GM04503 (cell line): Measurements from ENCODE around the gene DLX2.
"Not testable (repeated sequence)": the region's sequence is repeated elsewhere in the genome, so short reads cannot be mapped to it uniquely, and the experiment has no call there.

Experiments
- DNase-seq: peaks from one replicate; pipeline ENCODE4 v3.0.0-alpha.2; 2012; ENCODE audit warnings: low read depth

Gene DLX2

DNA sequence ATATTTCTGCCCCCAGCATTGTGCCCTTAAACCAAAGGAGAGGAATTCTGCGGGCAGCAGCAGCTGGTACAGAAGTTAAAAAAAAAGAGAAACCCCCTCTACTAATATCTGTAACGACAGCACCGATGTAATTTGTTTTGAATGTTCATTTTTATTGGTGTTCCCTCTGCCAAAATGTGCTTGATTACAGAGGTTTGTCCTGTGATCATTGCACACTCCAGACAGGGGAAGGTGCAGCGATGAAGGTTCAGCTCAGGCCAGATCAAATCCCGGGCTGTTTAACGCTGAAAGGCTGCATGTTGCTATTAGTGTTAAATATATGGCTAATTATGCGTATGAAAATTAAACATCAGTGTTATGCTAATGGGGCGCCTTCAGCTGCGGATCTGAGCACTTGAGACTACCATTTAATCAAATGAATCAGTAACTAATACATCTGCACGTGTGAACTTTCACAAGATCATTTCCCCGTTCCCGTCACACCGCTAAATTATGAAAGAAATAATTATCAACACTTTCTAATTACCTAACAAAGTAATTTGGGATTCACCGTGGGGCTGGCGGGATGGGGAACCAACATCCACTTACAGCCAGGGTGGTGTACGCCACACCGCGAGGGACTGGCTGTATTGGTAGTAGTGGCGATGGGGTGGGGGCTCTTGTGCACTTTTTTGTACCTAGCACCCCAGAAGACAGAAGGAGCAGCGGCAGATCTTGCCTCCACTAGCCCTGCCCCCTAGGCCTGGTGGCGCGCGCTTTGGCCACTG, 18.9 kb downstream of the DLX2 start:
- no peak for DNase-seq

DNA sequence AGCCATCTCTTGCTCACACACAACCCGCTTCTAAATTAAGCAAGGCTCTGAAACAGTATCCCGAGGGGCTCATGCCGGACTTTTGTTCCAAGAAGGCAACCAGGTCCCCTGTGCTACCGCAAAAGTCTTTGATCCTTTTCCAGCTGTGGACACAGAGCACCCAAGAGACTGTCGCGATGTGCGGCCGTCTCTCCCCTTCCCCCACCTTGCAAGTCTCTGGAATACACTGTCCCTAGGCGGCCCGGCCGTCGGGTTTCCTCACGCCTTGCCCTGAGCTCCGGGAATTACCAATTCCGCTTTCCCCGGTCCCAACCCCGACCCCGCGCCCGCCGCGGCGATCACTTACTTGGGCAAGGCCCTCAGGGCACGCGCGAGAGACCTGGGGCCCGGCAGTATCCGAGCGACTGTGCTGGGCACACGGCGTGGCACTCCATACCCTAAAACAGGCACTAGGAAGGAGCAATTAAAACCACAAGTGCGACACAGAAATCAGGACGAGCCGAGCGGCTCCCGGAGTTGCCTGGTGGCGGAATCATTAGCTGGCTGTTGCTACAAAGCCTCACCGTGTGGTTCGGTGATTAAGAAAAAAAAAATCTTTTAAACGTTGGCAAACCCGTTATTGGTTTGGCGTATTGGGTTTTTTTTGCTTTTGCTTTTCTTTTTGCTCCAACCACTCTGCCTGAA, 19.6 kb downstream of the DLX2 start:
- no peak for DNase-seq

DNA sequence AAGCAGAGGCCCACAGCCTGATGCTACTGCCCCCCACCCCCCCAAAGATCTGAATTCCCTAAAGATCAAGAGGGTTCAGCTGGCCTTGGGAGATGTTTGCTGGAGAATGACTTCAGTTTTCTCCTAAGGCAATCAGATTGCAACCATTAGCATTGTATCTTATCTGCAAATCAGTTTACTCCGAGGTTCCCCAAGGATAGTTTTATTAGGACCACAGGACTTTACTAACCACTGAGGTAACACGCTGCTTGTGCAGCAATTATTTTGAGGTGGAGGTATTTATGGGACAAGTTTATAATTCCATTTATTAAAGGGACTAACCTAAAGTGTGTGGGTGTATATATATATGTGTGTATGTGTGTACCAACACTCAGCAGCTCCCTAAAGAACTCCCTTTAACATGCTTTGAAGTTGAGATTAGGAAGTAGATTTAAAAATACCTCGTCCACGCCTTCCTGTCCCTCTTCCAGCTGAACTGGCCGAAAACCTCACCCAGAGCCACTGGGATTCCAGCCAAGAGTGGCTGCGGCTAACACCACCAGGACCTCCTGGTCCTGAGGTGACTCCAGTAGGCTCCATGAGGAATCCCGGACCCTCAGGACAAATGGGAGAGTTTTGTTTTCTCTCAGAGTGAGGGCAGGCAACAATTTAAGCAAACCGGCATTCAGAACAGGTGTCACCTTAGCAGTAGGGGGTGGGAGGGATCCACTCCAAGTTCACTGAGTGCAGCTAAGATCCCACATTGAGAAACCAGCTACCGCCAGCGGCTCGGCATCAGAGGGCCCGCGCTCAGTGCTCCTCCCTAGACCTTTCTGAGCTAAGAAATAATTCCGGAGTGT, 20.4 kb downstream of the DLX2 start:
- DNase-seq, result no peak

DNA sequence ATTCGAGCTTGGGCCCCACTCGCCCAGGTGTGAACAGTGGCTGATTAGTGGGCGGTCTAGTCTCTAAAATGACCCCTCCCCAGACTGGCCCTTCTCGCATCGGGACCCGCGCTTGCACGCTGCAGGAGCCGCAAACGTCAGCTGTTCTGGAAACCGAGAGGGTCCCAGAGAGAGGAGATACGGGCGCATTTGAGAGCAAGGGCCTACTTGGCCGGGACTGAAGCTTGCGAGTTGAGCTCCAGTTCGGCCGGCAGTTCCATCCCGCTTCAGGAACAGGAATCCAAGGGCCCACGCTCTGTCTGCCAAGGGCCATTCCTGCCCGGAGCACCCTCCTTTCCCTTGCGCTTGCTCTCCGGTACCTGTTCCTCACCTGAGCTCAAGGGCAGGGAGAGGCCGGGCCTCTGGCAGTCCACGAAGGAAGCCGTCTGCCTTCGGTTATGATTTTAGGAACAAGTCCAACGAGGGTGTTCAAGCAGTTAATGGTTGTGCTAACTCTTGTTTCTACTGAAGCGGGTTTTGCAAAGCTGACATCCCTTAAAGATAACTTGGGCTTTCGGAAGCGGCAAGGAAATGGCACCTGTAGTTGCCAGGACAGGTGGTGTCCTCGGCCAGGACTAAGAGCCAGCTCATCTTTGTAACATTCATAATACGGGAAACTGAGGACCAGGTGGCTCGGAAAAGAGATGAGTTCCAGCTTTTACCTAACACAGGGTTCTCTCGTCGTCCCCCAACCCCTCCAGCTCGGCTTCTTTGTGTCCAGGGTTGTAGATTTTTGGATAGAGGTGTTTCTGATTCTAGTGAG, 21.3 kb downstream of the DLX2 start:
- DNase-seq, result no peak

DNA sequence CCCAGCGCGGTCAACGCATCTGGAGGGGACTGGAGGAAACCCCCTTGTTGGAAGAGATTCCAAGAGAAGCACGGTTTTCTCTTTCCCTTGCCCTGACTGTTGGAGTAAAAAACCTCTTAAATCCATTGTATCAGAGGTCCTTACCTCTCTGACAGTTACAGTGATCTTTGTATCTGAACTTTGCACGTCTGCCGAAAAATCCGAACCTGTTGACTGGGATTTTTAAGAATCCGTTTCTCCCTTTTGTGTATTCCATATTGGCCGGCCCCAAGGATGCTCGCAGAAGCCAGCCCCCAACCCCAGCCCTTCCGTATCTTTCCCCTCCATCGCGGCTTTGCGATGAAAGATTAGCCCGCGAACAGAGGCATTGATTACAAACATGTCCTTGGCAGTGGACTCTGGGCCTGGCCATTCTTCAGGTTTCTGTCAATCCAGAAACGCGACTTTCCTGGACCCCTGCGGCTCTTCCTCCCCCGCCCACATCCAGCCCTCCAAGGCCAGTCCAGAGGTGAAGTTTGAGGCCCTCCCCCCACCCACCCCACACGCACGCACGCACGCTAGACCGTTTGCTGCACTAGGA, 22.0 kb downstream of the DLX2 start:
- no peak for DNase-seq

DNA sequence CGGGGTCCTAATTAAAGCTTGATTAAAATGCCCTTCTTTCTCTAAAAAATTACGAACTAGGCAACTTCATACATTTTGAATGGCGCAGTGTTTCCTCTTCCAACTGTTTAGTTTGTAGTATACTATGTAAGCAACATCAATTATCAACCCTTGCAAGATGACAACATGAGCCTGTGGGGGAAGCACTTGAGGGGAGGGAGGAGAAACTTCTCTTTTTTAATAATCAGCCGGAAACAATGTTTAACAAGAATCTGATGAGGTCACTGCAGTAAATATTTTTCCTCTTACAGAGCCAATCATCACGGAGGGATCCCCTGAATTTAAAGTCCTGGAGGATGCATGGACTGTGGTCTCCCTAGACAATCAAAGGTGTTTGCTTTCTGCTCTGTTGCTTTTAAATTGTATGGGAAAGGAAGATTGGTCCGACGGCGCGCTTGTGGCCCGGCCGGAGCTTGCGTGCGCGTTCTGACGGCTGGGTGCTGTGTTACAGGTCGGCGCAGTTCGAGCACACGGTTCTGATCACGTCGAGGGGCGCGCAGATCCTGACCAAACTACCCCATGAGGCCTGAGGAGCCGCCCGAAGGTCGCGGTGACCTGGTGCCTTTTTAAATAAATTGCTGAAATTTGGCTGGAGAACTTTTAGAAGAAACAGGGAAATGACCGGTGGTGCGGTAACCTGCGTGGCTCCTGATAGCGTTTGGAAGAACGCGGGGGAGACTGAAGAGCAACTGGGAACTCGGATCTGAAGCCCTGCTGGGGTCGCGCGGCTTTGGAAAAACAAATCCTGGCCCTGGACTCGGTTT, 22.7 kb downstream of the DLX2 start:
- no peak for DNase-seq

DNA sequence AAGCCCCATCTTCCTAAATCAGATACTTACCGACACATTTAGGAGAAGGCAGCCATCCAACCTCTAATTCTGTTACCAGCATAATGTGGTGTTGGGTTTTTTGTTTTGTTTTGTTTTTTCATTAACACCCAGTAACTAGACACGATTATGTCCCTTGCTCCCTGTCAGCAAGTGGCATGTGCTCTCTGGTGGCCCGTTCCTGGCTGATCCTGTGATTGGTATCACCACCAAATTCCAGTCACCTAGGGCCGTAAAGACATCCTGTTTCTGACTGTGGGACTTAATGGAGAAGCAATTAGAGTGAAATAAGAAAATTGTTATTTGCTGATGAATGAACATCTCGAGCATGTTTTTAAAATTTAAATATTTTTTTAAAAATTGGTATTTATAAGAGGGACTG, 23.3 kb downstream of the DLX2 start:
- DNase-seq, result no peak

DNA sequence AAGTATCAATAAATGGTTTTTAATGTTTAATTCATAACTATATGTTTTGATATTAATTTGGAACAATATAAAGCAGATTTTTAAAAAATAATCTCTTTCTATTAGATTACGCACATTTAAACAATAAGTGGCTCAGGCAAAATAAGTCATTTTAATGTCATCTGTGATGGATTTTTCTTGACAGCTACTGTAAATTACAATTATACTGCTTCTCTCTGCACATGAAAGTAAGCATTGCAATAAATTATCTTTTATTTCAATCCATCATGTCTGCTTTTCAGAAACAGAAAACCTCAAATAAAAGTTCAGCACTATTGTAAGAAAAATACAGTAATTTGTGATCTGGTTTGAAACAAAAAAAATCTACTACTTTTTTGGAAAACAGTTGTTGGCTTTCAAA, 28.4 kb downstream of the DLX2 start:
- DNase-seq, result no peak

DNA sequence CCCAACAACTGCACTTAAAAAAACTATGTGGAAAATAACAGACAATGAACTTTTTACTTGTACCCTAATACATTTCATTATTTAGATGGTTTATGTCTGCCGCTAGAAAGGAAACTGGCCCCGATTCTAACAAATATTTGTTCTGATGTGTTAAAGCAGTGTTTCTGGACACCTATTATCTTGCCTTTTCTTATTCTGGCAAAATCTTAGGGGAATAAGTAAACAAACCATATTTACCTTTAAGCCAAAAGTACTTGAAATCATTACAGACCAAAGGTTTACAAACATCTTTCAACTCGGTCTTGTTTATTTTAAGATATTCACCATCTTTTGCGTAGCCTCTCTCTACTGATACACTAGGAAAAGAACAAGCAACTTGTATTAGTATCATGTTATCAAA, 29.2 kb downstream of the DLX2 start:
- no peak for DNase-seq

DNA sequence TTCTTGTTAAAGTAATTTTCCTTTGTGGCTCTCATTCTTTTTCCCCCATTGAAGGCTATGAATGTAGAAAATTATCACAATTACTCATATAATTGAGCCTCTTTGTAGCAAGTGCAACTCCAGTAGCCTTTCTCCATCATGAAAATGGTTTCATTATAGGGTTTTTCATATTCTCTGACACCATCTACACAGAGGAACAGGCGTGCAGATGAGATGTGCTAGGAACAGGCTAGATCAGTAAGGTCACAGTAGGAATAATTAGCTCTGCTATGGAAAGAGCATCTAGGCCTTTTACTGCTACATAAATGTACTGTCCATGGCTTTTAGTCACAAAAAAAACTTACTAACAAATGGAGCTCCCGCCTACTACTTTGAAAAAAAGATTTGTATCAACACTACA, 30.0 kb downstream of the DLX2 start:
- DNase-seq, result no peak

DNA sequence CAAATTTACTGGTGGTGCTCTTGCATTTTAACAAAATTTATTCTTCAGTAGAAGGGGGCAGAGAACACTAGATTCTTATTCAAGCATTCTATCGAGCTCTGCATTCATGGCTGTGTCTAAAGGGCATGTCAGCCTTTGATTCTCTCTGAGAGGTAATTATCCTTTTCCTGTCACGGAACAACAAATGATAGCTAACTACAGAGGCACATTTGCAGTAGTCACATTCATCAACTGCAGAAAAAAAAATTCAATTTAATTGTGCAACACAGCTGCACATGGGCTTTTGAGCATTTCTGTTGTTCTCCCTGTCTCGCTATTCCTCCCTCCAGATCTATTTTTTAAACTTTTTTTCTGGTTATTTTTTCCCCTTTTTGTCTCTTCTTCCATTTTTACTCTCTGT, 30.4 kb downstream of the DLX2 start:
- DNase-seq, result no peak

DNA sequence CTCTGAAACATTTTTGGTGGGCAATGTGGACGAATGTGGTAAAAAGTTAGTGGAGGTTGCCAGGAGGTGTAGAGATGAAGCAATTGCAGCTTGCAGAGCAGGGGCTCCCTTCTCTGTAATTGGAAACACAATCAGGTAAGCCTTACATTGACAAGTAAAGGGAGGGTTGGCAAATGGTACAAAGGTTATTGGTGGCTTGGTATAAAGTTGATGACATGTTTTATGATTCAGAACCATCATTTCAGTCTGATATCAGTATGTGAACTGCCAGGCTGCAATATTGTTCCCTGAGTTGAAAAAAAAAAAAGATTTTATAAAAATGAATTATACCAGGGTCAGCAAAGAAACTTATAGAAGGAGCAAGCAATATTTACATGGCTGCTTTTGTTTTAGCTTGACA, 31.8 kb downstream of the DLX2 start:
- no peak for DNase-seq

DNA sequence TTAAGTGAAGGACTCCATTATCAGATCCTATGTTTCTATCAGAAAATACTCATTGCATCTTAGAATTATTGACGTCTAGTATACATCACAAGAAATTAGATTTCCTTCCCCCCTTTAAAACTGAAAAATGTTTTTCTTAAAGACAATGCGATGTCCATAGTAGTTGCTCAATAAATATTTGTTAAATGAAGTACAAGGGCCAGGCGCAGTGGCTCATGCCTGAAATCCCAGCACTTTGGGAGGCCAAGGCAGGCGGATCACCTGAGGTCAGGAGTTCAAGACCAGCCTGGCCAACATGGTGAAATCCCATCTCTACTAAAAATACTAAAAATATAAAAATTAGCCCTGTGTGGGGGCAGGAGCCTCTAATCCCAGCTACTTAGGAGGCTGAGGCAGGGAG, 34.8 kb downstream of the DLX2 start:
- not testable (repeated sequence) for DNase-seq

DNA sequence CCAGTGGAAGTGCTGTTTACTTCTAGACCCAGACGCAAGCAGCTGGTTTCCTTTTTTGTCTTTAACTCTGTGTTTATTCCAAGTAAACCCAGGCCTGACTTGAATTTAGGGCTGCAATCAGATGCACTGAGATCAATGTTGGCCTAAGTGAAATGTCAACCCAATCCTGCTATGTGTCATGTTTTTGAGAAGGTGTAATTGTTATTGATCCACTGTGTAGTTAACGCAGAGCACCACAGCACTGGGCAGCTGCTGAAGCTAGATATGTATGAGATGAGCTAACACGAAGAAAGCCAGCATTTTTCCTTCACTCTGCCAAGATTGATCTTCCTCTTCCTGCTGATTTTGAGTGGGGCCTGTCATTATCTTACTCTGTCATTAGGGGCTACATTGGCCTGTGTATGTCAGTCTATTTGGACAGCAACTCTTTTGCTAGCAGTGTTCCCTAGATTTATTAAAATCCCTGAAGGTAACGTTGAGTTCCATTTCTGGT, 36.3 kb downstream of the DLX2 start:
- DNase-seq, result no peak

DNA sequence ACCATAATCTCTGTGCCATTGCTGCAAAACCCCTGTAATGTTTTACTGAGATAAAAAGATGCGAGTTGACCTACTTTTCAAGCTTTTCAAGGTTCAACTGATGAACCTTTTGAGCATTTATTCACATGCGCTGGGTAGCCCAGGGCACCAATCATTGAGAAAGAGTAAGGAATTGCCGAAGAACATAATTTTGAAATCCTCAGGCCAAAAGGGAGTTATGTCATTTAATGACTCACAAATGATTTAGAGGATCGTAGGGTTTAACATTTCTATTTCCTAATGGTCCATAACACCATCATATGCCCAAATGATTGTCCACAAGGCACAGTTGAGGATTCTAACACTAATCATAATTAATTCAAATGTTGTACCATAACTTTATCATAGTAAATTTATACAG, 37.6 kb downstream of the DLX2 start:
- no peak for DNase-seq

DNA sequence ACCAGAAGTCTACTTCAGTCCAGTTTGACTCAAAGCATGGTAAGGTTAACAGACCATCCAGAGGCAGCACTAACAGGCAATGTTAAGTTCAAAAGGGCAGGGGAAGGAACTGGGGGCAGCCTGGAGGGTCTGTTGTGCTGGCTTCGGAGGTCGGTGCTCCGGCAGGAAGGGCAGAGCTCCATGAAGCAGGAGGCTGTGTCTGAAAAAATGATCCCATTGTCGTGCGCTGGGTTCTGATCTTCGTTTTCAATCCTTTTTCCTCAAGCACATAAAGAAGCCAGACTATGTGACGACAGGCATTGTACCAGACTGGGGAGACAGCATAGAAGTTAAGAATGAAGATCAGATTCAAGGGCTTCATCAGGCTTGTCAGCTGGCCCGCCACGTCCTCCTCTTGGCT, 39.3 kb downstream of the DLX2 start:
- no peak for DNase-seq

DNA sequence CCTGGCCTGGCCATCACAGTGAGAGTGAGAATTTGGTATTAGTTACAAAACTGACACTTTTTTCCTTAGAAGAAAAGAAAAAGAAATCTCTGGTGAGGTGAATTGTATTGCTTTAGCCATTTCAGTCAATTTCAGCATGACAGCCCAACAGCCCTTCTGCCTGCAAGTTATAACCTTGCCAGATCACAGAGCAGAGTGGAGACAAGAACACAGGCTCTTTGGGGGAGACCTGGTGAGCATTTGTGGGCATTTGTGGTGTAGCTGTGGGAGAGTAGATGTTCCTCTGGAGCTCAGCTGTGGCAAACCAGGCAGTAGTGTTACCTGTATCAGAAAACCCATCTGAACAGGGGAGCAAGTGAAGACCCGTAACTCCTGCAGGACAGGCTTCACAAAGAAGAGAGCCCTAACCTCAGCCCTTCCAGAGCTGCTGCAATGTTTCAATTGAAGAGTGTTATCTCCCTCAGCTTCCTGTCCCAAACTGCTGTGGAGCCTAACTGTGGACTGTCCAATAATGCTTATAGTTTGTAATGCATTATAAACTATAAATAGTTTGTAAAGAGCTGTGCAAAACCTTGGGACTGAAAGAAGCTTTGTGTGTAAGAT, 40.2 kb downstream of the DLX2 start:
- no peak for DNase-seq

DNA sequence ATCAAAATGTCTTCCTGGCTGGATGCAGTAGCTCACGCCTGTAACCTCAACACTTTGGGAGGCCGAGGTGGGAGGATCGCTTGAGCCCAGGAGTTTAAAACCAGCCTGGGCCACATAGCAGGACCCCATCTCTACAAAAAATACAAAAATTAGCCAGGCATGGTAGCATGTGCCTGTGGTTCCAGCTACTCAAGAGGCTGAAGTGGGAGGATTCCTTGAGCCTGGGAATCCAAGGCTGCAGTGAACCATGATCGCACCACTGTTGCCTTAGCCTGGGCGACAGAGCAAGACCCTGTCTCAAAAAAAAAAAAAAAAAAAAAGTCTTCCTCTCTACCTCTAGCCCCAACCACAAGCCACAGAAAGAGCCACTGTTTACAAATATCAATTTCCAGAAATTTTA, 42.6 kb downstream of the DLX2 start:
- DNase-seq, result not testable (repeated sequence)

DNA sequence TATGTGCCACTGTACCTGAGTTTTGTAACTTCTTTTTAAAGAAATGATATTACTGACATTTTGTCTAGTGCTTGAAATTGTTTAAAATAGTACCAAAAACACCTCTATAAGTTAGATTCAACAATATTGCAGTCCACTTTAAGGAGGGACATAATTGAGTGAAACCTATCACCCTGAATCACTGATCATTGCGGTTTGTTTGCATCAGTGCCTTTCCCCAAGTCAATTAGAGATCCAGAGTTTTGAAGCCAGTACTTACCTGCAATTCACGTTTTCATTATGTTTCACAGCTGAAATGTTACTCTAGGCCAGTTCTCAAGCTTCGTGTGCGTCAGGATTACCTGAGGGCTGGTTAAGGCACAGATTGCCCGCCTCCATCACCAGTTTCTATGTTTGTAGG, 44.0 kb downstream of the DLX2 start:
- DNase-seq, result no peak

DNA sequence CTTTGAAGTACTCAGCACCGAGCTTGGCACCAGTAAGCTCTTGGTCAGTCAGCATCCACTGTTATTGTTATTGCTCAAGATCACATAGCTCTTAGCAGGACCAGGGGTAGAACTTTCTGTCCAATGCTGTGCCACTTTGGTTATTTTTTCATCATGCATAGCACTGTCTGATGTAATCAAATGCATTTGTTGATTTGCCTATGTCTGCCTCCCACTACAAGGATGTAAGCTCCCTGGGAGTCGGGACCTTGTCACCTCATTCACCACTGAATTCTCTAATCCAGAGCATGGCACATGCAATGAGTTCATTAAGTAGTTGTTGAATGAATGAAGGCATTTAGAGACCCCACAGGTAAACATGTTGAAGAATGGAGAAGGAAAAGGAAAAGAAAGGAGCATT, 46.4 kb downstream of the DLX2 start:
- no peak for DNase-seq
